Liver (tissue), 9 donors: ENCODE measurements around the gene NEURL1. TPM values are rescaled to one million over a fixed set of nuclear protein-coding genes. Genes with fewer than 3 reads are reported as not detected.

Experiments used
- DNase-seq: peaks from one replicate; pipeline ENCODE4 v3.0.0-alpha.2; 2017; ENCODE audit warnings: low spot score
- H3K27ac ChIP-seq, 2 donors: one replicate each; pipeline ENCODE4 v1.7.0; 2013; ENCODE audit warnings: inconsistent platforms in 2 of 2, low read length in 2 of 2, control low read depth in 1 of 2, low read depth in 1 of 2, mild to moderate bottlenecking in 1 of 2
- H3K27me3 ChIP-seq, 4 donors: one replicate each; pipeline versions ENCODE4 v1.6.1 to v1.7.0; 2013; ENCODE audit warnings: low read length in 3 of 4, inconsistent platforms in 1 of 4, mild to moderate bottlenecking in 1 of 4, moderate library complexity in 1 of 4; ENCODE audit not compliant: control insufficient read depth in 4 of 4, insufficient read depth in 4 of 4
- H3K36me3 ChIP-seq, 4 donors: one replicate each; pipeline versions ENCODE4 v1.6.1 to v1.7.0; 2013; ENCODE audit warnings: low read length in 3 of 4, mild to moderate bottlenecking in 3 of 4, low read depth in 1 of 4, moderate library complexity in 1 of 4; ENCODE audit not compliant: control insufficient read depth in 4 of 4, insufficient read depth in 3 of 4
- H3K4me1 ChIP-seq, 4 donors: one replicate each; pipeline versions ENCODE4 v1.6.1 to v1.7.0; 2013; ENCODE audit warnings: low read length in 3 of 4, mild to moderate bottlenecking in 3 of 4, moderate library complexity in 1 of 4; ENCODE audit not compliant: control insufficient read depth in 4 of 4, insufficient read depth in 4 of 4
- H3K4me3 ChIP-seq, 3 donors: one replicate each; pipeline versions ENCODE4 v1.6.1 to v1.7.0; 2013; ENCODE audit warnings: low read length in 3 of 3, control low read depth in 1 of 3, low read depth in 1 of 3, mild to moderate bottlenecking in 1 of 3
- H3K9ac ChIP-seq, 2 donors: one replicate each; pipeline ENCODE4 v1.7.0; 2013; ENCODE audit warnings: low read length in 2 of 2, mild to moderate bottlenecking in 2 of 2, moderate library complexity in 2 of 2, control low read depth in 1 of 2, low read depth in 1 of 2
- H3K9me3 ChIP-seq, 4 donors: one replicate each; pipeline versions ENCODE4 v1.6.1 to v1.7.0; 2013; ENCODE audit warnings: low read length in 3 of 4; ENCODE audit not compliant: control insufficient read depth in 4 of 4
- ATF3 ChIP-seq: IDR thresholded peaks from 2 replicates; pipeline ENCODE4 v1.6.1; 2016; ENCODE audit warnings: antibody characterized with exemption
- EGR1 ChIP-seq, 2 donors: IDR thresholded peaks; 2 replicates each; pipeline ENCODE4 v1.6.1; 2016 to 2018; ENCODE audit warnings: antibody characterized with exemption in 2 of 2, low read depth in 2 of 2
- FOXA1 ChIP-seq: IDR thresholded peaks from 2 replicates; pipeline ENCODE4 v1.6.1; 2016; ENCODE audit warnings: antibody characterized with exemption
- FOXA2 ChIP-seq: IDR thresholded peaks from 2 replicates; pipeline ENCODE4 v1.6.1; 2016; ENCODE audit warnings: antibody characterized with exemption
- GABPA ChIP-seq, 2 donors: IDR thresholded peaks in 1 of 2; conservative IDR thresholded peaks in 1 of 2; 2 replicates each; pipeline ENCODE4 v1.6.1; 2016; ENCODE audit warnings: antibody characterized with exemption in 2 of 2, mild to moderate bottlenecking in 1 of 2, moderate library complexity in 1 of 2
- HNF4A ChIP-seq, 2 donors: conservative IDR thresholded peaks; 2 replicates each; pipeline ENCODE4 v1.6.1; 2016; ENCODE audit warnings: antibody characterized with exemption in 2 of 2, mild to moderate bottlenecking in 2 of 2
- HNF4G ChIP-seq: IDR thresholded peaks from 2 replicates; pipeline ENCODE4 v1.6.1; 2016; ENCODE audit warnings: antibody characterized with exemption
- JUND ChIP-seq, 2 donors: IDR thresholded peaks; 2 replicates each; pipeline ENCODE4 v1.6.1; 2016; ENCODE audit warnings: antibody characterized with exemption in 2 of 2
- NR2F2 ChIP-seq: IDR thresholded peaks from 2 replicates; pipeline ENCODE4 v1.6.1; 2016; ENCODE audit warnings: antibody characterized with exemption
- REST ChIP-seq: IDR thresholded peaks from 2 replicates; pipeline ENCODE4 v1.6.1; 2016; ENCODE audit warnings: antibody characterized with exemption, mild to moderate bottlenecking
- RXRA ChIP-seq, 2 donors: IDR thresholded peaks; 2 replicates each; pipeline ENCODE4 v1.6.1; 2017 to 2018; ENCODE audit warnings: antibody characterized with exemption in 2 of 2, mild to moderate bottlenecking in 1 of 2
- SP1 ChIP-seq: IDR thresholded peaks from 2 replicates; pipeline ENCODE4 v1.6.1; 2018; ENCODE audit warnings: antibody characterized with exemption, mild to moderate bottlenecking
- TAF1 ChIP-seq: conservative IDR thresholded peaks from 2 replicates; pipeline ENCODE4 v1.6.1; 2016; ENCODE audit warnings: antibody characterized with exemption, mild to moderate bottlenecking
- whole genome bisulfite sequencing: extraction: QIAGEN DNeasy Blood & Tissue Kit; methylation state at CpG from one replicate; pipeline ENCODE4 v1.1.7; 2013; 5-methylcytosine and 5-hydroxymethylcytosine counted together
- polyA plus RNA-seq, 2 donors: library from polyadenylated mRNA; stranded (reverse) in 1 of 2; unstranded in 1 of 2; fragments of 200-250 nt in 1 of 2; fragments of >200 nt in 1 of 2; fragmentation: Nextera tagmentation in 1 of 2; extraction: Ambion mirVana in 1 of 2; gene quantifications; one replicate each; pipeline versions ENCODE4 v1.2.1 to v1.2.3, GENCODE V29; 2013 to 2015
- total RNA-seq, 2 donors: library from RNA; depleted of rRNA; stranded (reverse); fragments of >200 nt; gene quantifications; one replicate each; pipeline ENCODE4 v1.2.3, GENCODE V29; 2014
- TF ChIP-seq, protein P1 (sequence below): IDR thresholded peaks from 2 replicates; pipeline ENCODE4 v1.6.1; 2016; ENCODE audit warnings: antibody characterized with exemption
- donor health status: healthy.
- donor health status: healthy.
- donor health status: healthy.
- donor health status: healthy.
- donor health status: healthy.

Gene NEURL1
- total and polyA plus RNA-seq, 4 donors: 0.11 to 3.9 (median 0.74) TPM

- H3K27me3 ChIP-seq: no peaks in the 10 kb centered on the region
- WGBS: 93% methylated on average over 3 of the region's 3 CpGs
- no peaks in the 10 kb centered on the region for H3K9me3 ChIP-seq
- no peak overlapping the region for H3K4me3 ChIP-seq
- H3K36me3 ChIP-seq: no peaks in the 10 kb centered on the region
- DNase-seq: no peak
- H3K9ac ChIP-seq: no peak overlapping the region
- H3K4me1 ChIP-seq: no peaks in the 10 kb centered on the region
- H3K27ac ChIP-seq: no peak overlapping the region
- TF ChIP-seq JUND (IDR thresholded peaks at IDR 0.05) (no peak), FOXA2 (no peak), SP1 (no peak), EGR1 (IDR thresholded peaks at IDR 0.05; ENCODE audit: low read depth in 2 of 2) (no peak), GABPA (IDR thresholded peaks at IDR 0.05 in 1 of 2, conservative IDR thresholded peaks at IDR 0.05 in 1 of 2) (no peak), ATF3 (no peak), TAF1 (no peak), FOXA1 (no peak), HNF4A (conservative IDR thresholded peaks at IDR 0.05) (no peak), NR2F2 (no peak), RXRA (IDR thresholded peaks at IDR 0.05) (no peak), HNF4G (no peak), REST (no peak)
- TF ChIP-seq, protein P1, sequence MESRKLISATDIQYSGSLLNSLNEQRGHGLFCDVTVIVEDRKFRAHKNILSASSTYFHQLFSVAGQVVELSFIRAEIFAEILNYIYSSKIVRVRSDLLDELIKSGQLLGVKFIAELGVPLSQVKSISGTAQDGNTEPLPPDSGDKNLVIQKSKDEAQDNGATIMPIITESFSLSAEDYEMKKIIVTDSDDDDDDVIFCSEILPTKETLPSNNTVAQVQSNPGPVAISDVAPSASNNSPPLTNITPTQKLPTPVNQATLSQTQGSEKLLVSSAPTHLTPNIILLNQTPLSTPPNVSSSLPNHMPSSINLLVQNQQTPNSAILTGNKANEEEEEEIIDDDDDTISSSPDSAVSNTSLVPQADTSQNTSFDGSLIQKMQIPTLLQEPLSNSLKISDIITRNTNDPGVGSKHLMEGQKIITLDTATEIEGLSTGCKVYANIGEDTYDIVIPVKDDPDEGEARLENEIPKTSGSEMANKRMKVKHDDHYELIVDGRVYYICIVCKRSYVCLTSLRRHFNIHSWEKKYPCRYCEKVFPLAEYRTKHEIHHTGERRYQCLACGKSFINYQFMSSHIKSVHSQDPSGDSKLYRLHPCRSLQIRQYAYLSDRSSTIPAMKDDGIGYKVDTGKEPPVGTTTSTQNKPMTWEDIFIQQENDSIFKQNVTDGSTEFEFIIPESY: no peak
Observed at GRCh38 chr10:103534621-103535498, 41.4 kb downstream of the NEURL1 start.

DNA sequence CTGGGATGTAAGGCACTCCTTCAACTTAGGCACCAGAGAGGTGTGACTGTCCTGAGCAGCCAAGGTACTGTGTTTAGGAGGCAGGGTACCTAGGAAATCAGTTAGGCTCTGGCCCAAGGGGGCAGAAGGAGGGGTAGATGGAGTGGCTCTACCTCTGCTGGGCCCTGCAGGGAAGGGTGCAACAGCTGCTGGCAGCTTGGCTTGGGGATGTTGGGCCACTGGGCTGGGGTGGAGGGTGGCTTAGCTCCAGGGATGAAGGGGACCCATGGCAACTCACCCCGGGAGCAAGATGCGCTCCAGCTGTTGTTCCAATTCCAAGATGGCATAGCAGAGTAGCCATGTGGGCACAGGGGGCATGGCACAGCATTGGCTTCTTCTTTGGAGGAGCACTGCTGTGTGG lies 42.1 kb downstream of the NEURL1 start:
- DNase-seq: no peak
- no peak for TF ChIP-seq RXRA (IDR thresholded peaks at IDR 0.05)
- H3K27me3 ChIP-seq: no peaks in the 10 kb centered on the region
- H3K4me3 ChIP-seq: no peak overlapping the region
- no peaks in the 10 kb centered on the region for H3K36me3 ChIP-seq
- WGBS: 91% methylated on average over 2 of the region's 2 CpGs
- H3K9me3 ChIP-seq: no peaks in the 10 kb centered on the region
- H3K9ac ChIP-seq: no peak overlapping the region
- H3K27ac ChIP-seq: no peak overlapping the region
- no peaks in the 10 kb centered on the region for H3K4me1 ChIP-seq
